ENCODE results near the gene SETBP1. TPM values are rescaled to one million over a fixed set of nuclear protein-coding genes. Genes with fewer than 3 reads are reported as not detected.

The SETBP1 gene
- total and polyA plus RNA-seq, 2 of the 8 experiments (the other 6 are each of a cell fraction or from before 2014, with no cell fraction given), result 2.0 to 6.5 TPM

- no peak for TF ChIP-seq EZH2 (IDR thresholded peaks at IDR 0.05; ENCODE audit: low read depth, low read length, severe bottlenecking)
- TF ChIP-seq ATF3 (IDR thresholded peaks at IDR 0.05; ENCODE audit: insufficient read depth, low read depth, low read length), result no peak
Observed at GRCh38 chr18:45061359-45061758, 380.7 kb downstream of the SETBP1 start (continued).

Data from H1 (cell line).